ENCODE results near the gene BCL2L13. TPM values are rescaled to one million over a fixed set of nuclear protein-coding genes. Genes with fewer than 3 reads are reported as not detected.

BCL2L13 gene
- total RNA-seq, 1 donor from 2014 or later, result 69.0 TPM

DNA sequence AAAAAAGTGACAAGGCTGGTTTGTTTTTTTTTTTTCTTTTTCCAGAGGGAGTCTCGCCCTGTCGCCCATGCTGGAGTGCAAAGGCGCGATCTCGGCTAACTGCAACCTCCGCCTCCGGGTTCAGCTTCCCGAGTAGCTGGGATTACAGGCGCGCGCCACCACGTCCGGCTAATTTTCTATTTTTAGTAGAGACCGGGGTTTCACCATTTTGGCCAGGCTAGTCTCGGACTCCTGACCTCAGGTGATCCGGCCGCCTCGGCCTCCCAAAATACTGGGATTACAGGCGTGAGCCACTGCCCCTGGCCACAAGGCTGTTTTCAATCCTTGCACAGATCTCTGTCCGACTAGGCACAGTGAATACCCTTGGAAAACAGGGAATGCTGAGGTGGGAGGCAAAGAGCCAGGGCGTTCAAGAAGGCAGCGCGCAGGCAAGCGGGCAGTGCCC is 10.6 kb upstream of the BCL2L13 start:
- peaks cover 58% of the 10 kb centered on the region for H3K79me2 ChIP-seq (ENCODE audit: insufficient read depth, low read length)

DNA sequence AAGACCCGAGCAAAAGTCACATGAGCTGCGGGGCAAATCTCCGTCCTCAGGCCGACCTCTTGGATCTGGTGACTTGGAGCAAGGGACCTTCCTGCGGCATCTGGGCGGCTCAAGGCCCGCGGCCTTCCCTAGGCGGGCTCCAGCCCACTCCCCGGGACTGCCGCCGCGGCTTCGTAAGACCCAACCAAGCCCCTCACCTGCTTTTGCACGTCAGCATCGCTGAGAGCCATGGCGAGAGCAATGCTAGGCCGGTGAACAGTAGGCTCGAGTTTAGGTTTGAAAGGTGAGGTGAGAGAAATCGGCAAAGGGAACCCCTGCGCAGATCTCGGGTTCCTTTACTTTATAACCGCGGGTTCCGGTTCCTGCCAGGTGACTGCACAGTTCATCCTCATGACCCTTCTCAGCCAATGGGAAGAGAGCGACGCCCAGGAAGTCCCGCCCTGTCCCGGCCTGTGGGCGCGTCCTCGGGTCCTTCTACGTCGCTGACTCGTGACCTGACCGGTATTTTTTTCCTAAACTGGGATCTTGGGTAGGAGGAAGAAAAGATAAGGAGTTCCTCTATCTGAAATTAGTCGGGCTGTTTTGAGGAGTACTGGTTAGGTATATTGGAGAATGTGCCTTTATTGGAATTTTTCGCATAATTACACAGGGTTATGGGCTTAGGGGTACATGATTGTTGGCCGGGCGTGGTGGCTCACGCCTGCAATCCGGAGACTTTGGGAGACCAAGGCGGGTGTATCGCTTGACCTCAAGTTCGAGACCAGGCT is 10.0 kb upstream of the BCL2L13 start, which contains the start of gene ATP6V1E1:
Gene ATP6V1E1, minus strand, starts transcription at position 344 of the 767 bp plus-strand sequence. Its CDS starts 114 bp downstream, at position 230.
- Mint-ChIP-seq H3K27me3 (ENCODE audit: low read depth, unreplicated experiment) (no peaks in the 10 kb centered on the region), H3K4me3 (ENCODE audit: unreplicated experiment) (peak within 1 kb of the TSS; percentile 94), H3K27ac (ENCODE audit: unreplicated experiment) (peak within 1 kb of the TSS; percentile 98), H3K4me1 (ENCODE audit: low read depth, unreplicated experiment) (peaks cover 19% of the 10 kb centered on the region), H3K36me3 (ENCODE audit: low read depth, unreplicated experiment) (no peaks in the 10 kb centered on the region), H3K9me3 (ENCODE audit: unreplicated experiment) (no peaks in the 10 kb centered on the region)
- Histone ChIP-seq H2AFZ (ENCODE audit: low read depth, low read length) (peak within 1 kb of the TSS; percentile 85), H3K36me3 (ENCODE audit: insufficient read depth, low read length) (no peaks in the 10 kb centered on the region), H3K4me3 (ENCODE audit: insufficient read depth, low read depth, low read length) (peak within 1 kb of the TSS; percentile 97), H3K27ac (ENCODE audit: low read depth, low read length) (peak within 1 kb of the TSS; percentile 92), H3K27me3 (ENCODE audit: insufficient read depth, low read length) (no peaks in the 10 kb centered on the region), H3K9ac (ENCODE audit: low read length) (peak within 1 kb of the TSS; percentile 99), H3K9me3 (ENCODE audit: insufficient read depth, low read depth, low read length) (no peaks in the 10 kb centered on the region), H3K79me2 (ENCODE audit: insufficient read depth, low read length) (peaks cover 52% of the 10 kb centered on the region), H3K4me1 (ENCODE audit: insufficient read depth, low read length) (peaks cover 13% of the 10 kb centered on the region), H4K20me1 (ENCODE audit: insufficient read depth, low read length) (peaks cover 29% of the 10 kb centered on the region), H3K4me2 (ENCODE audit: low read length) (peak within 1 kb of the TSS; percentile 86)
- TF ChIP-seq EZH2 (IDR thresholded peaks at IDR 0.05; ENCODE audit: insufficient read depth, low read length), result no peak
- peak; percentile 68 for FAIRE-seq
- peak; percentile 94 for DNase-seq (ENCODE audit: low read depth)

More for the DNA sequence above, 10.6 kb upstream of the BCL2L13 start:
- Histone ChIP-seq H3K36me3 (ENCODE audit: insufficient read depth, low read length) (peaks cover under 1% of the 10 kb centered on the region), H3K4me2 (ENCODE audit: low read length) (peak overlapping the region; percentile 86), H2AFZ (ENCODE audit: low read depth, low read length) (peak overlapping the region; percentile 85), H3K27ac (ENCODE audit: low read depth, low read length) (peak overlapping the region; percentile 92), H3K4me3 (ENCODE audit: insufficient read depth, low read depth, low read length) (peak overlapping the region; percentile 97), H3K27me3 (ENCODE audit: insufficient read depth, low read length) (no peaks in the 10 kb centered on the region), H3K9me3 (ENCODE audit: insufficient read depth, low read depth, low read length) (no peaks in the 10 kb centered on the region), H3K9ac (ENCODE audit: low read length) (peak overlapping the region; percentile 99), H3K4me1 (ENCODE audit: insufficient read depth, low read length) (peaks cover 7% of the 10 kb centered on the region), H4K20me1 (ENCODE audit: insufficient read depth, low read length) (peaks cover 35% of the 10 kb centered on the region)
- no peak for TF ChIP-seq EZH2 (IDR thresholded peaks at IDR 0.05; ENCODE audit: insufficient read depth, low read length)
- TF ChIP-seq, protein P1, sequence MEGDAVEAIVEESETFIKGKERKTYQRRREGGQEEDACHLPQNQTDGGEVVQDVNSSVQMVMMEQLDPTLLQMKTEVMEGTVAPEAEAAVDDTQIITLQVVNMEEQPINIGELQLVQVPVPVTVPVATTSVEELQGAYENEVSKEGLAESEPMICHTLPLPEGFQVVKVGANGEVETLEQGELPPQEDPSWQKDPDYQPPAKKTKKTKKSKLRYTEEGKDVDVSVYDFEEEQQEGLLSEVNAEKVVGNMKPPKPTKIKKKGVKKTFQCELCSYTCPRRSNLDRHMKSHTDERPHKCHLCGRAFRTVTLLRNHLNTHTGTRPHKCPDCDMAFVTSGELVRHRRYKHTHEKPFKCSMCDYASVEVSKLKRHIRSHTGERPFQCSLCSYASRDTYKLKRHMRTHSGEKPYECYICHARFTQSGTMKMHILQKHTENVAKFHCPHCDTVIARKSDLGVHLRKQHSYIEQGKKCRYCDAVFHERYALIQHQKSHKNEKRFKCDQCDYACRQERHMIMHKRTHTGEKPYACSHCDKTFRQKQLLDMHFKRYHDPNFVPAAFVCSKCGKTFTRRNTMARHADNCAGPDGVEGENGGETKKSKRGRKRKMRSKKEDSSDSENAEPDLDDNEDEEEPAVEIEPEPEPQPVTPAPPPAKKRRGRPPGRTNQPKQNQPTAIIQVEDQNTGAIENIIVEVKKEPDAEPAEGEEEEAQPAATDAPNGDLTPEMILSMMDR (IDR thresholded peaks at IDR 0.05; ENCODE audit: insufficient read depth, low read depth, low read length), result no peak
- Mint-ChIP-seq H3K4me3 (ENCODE audit: unreplicated experiment) (peak overlapping the region; percentile 94), H3K4me1 (ENCODE audit: low read depth, unreplicated experiment) (peaks cover 13% of the 10 kb centered on the region), H3K36me3 (ENCODE audit: low read depth, unreplicated experiment) (peaks cover 2% of the 10 kb centered on the region), H3K27me3 (ENCODE audit: low read depth, unreplicated experiment) (no peaks in the 10 kb centered on the region), H3K27ac (ENCODE audit: unreplicated experiment) (peak overlapping the region; percentile 98), H3K9me3 (ENCODE audit: unreplicated experiment) (no peaks in the 10 kb centered on the region)
- FAIRE-seq, result no peak
- DNase-seq (ENCODE audit: low read depth), result no peak

- no peaks in the 10 kb centered on the region for H3K27me3 ChIP-seq (ENCODE audit: insufficient read depth, low read length)
- H3K4me2 ChIP-seq (ENCODE audit: low read length), result peak overlapping the region; percentile 86
- peak overlapping the region; percentile 70 for H2AFZ ChIP-seq (ENCODE audit: low read depth, low read length)
- H3K4me3 ChIP-seq (ENCODE audit: insufficient read depth, low read depth, low read length), result peak overlapping the region; percentile 97
- H3K9me3 ChIP-seq (ENCODE audit: insufficient read depth, low read depth, low read length), result no peaks in the 10 kb centered on the region
- no peaks in the 10 kb centered on the region for H3K27me3 Mint-ChIP-seq (ENCODE audit: low read depth, unreplicated experiment)
- H3K4me1 Mint-ChIP-seq (ENCODE audit: low read depth, unreplicated experiment), result peaks cover 24% of the 10 kb centered on the region
- FAIRE-seq (no peak), DNase-seq (ENCODE audit: low read depth) (no peak)
- peak overlapping the region; percentile 99 for H3K9ac ChIP-seq (ENCODE audit: low read length)
- H3K4me3 Mint-ChIP-seq (ENCODE audit: unreplicated experiment), result peak overlapping the region; percentile 94
- no peaks in the 10 kb centered on the region for H3K36me3 Mint-ChIP-seq (ENCODE audit: low read depth, unreplicated experiment)
- H3K9me3 Mint-ChIP-seq (ENCODE audit: unreplicated experiment), result no peaks in the 10 kb centered on the region
- peaks cover 24% of the 10 kb centered on the region for H4K20me1 ChIP-seq (ENCODE audit: insufficient read depth, low read length)
- peaks cover 47% of the 10 kb centered on the region for H3K79me2 ChIP-seq (ENCODE audit: insufficient read depth, low read length)
- H3K36me3 ChIP-seq (ENCODE audit: insufficient read depth, low read length), result no peaks in the 10 kb centered on the region
- H3K27ac ChIP-seq (ENCODE audit: low read depth, low read length), result peak overlapping the region; percentile 92
- H3K4me1 ChIP-seq (ENCODE audit: insufficient read depth, low read length), result peaks cover 17% of the 10 kb centered on the region
- TF ChIP-seq EZH2 (IDR thresholded peaks at IDR 0.05; ENCODE audit: insufficient read depth, low read length), result no peak
- TF ChIP-seq, protein P1 (IDR thresholded peaks at IDR 0.05; ENCODE audit: insufficient read depth, low read depth, low read length), result no peak
- H3K27ac Mint-ChIP-seq (ENCODE audit: unreplicated experiment), result peak overlapping the region; percentile 98
Observed at GRCh38 chr22:17629173-17629489, 9.4 kb upstream of the BCL2L13 start.
